Measurements from ENCODE around the gene VRK2. TPM values are rescaled to one million over a fixed set of nuclear protein-coding genes. Genes with fewer than 3 reads are reported as not detected.

Gene VRK2
- total RNA-seq, 1 experiment from 2014 or later, result 20.1 TPM

DNA sequence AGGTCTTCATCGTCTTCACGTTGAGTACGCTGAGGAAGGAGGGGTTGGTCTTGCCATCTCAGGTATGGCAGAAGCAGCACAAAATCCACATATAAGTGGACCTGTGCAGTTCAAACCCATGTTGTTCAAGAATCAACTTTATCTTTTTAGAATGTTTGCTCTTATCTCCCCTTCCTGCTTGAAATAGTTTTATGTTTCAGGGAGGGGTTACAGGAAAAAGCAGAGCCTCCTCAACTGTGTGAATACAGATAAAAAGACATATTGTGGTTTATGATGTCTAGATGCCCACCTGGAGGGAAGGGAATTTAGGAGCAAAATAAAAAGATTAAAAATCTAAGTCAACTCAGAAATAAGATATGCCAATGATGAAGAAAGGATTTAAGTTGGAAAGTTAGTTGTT lies 75.9 kb downstream of the VRK2 start:
- Mint-ChIP-seq H3K36me3 (peaks cover 29% of the 10 kb centered on the region), H3K4me1 (no peaks in the 10 kb centered on the region), H3K4me3 (no peak overlapping the region), H3K27ac (no peak overlapping the region), H3K9me3 (peaks cover 21% of the 10 kb centered on the region), H3K27me3 (ENCODE audit: low read depth) (no peaks in the 10 kb centered on the region)
- ChIA-PET POLR2A (no interaction called here), CTCF (no interaction called here)
- no peak for TF ChIP-seq ZNF671 (CRISPR knock-in tag; IDR thresholded peaks at IDR 0.05)
- TF ChIP-seq, protein P1, sequence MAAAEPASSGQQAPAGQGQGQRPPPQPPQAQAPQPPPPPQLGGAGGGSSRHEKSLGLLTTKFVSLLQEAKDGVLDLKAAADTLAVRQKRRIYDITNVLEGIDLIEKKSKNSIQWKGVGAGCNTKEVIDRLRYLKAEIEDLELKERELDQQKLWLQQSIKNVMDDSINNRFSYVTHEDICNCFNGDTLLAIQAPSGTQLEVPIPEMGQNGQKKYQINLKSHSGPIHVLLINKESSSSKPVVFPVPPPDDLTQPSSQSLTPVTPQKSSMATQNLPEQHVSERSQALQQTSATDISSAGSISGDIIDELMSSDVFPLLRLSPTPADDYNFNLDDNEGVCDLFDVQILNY (CRISPR knock-in tag; IDR thresholded peaks at IDR 0.05), result no peak
- TF ChIP-seq TEAD4 (CRISPR knock-in tag; IDR thresholded peaks at IDR 0.05), result no peak
- no peak for TF ChIP-seq NR2C2 (CRISPR knock-in tag; IDR thresholded peaks at IDR 0.05)
- TF ChIP-seq PRRX2 (CRISPR knock-in tag; IDR thresholded peaks at IDR 0.05), result no peak
- no peak for TF ChIP-seq OVOL2 (CRISPR knock-in tag; IDR thresholded peaks at IDR 0.05; ENCODE audit: borderline replicate concordance)
- TF ChIP-seq, protein P2, sequence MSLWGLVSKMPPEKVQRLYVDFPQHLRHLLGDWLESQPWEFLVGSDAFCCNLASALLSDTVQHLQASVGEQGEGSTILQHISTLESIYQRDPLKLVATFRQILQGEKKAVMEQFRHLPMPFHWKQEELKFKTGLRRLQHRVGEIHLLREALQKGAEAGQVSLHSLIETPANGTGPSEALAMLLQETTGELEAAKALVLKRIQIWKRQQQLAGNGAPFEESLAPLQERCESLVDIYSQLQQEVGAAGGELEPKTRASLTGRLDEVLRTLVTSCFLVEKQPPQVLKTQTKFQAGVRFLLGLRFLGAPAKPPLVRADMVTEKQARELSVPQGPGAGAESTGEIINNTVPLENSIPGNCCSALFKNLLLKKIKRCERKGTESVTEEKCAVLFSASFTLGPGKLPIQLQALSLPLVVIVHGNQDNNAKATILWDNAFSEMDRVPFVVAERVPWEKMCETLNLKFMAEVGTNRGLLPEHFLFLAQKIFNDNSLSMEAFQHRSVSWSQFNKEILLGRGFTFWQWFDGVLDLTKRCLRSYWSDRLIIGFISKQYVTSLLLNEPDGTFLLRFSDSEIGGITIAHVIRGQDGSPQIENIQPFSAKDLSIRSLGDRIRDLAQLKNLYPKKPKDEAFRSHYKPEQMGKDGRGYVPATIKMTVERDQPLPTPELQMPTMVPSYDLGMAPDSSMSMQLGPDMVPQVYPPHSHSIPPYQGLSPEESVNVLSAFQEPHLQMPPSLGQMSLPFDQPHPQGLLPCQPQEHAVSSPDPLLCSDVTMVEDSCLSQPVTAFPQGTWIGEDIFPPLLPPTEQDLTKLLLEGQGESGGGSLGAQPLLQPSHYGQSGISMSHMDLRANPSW (CRISPR knock-in tag; conservative IDR thresholded peaks at IDR 0.05; ENCODE audit: low read depth), result no peak
- TF ChIP-seq, protein P3, sequence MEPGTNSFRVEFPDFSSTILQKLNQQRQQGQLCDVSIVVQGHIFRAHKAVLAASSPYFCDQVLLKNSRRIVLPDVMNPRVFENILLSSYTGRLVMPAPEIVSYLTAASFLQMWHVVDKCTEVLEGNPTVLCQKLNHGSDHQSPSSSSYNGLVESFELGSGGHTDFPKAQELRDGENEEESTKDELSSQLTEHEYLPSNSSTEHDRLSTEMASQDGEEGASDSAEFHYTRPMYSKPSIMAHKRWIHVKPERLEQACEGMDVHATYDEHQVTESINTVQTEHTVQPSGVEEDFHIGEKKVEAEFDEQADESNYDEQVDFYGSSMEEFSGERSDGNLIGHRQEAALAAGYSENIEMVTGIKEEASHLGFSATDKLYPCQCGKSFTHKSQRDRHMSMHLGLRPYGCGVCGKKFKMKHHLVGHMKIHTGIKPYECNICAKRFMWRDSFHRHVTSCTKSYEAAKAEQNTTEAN (CRISPR knock-in tag; IDR thresholded peaks at IDR 0.05), result no peak
- TF ChIP-seq, protein P4, sequence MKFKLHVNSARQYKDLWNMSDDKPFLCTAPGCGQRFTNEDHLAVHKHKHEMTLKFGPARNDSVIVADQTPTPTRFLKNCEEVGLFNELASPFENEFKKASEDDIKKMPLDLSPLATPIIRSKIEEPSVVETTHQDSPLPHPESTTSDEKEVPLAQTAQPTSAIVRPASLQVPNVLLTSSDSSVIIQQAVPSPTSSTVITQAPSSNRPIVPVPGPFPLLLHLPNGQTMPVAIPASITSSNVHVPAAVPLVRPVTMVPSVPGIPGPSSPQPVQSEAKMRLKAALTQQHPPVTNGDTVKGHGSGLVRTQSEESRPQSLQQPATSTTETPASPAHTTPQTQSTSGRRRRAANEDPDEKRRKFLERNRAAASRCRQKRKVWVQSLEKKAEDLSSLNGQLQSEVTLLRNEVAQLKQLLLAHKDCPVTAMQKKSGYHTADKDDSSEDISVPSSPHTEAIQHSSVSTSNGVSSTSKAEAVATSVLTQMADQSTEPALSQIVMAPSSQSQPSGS (CRISPR knock-in tag; IDR thresholded peaks at IDR 0.05; ENCODE audit: borderline replicate concordance, low read depth), result no peak
- TF ChIP-seq, protein P5, sequence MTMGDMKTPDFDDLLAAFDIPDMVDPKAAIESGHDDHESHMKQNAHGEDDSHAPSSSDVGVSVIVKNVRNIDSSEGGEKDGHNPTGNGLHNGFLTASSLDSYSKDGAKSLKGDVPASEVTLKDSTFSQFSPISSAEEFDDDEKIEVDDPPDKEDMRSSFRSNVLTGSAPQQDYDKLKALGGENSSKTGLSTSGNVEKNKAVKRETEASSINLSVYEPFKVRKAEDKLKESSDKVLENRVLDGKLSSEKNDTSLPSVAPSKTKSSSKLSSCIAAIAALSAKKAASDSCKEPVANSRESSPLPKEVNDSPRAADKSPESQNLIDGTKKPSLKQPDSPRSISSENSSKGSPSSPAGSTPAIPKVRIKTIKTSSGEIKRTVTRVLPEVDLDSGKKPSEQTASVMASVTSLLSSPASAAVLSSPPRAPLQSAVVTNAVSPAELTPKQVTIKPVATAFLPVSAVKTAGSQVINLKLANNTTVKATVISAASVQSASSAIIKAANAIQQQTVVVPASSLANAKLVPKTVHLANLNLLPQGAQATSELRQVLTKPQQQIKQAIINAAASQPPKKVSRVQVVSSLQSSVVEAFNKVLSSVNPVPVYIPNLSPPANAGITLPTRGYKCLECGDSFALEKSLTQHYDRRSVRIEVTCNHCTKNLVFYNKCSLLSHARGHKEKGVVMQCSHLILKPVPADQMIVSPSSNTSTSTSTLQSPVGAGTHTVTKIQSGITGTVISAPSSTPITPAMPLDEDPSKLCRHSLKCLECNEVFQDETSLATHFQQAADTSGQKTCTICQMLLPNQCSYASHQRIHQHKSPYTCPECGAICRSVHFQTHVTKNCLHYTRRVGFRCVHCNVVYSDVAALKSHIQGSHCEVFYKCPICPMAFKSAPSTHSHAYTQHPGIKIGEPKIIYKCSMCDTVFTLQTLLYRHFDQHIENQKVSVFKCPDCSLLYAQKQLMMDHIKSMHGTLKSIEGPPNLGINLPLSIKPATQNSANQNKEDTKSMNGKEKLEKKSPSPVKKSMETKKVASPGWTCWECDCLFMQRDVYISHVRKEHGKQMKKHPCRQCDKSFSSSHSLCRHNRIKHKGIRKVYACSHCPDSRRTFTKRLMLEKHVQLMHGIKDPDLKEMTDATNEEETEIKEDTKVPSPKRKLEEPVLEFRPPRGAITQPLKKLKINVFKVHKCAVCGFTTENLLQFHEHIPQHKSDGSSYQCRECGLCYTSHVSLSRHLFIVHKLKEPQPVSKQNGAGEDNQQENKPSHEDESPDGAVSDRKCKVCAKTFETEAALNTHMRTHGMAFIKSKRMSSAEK (CRISPR knock-in tag; IDR thresholded peaks at IDR 0.05; ENCODE audit: borderline replicate concordance), result no peak
- no peak for TF ChIP-seq SOX15 (CRISPR knock-in tag; IDR thresholded peaks at IDR 0.05)
- DNase-seq (ENCODE audit: low spot score), result no peak
- no peak for ATAC-seq

DNA sequence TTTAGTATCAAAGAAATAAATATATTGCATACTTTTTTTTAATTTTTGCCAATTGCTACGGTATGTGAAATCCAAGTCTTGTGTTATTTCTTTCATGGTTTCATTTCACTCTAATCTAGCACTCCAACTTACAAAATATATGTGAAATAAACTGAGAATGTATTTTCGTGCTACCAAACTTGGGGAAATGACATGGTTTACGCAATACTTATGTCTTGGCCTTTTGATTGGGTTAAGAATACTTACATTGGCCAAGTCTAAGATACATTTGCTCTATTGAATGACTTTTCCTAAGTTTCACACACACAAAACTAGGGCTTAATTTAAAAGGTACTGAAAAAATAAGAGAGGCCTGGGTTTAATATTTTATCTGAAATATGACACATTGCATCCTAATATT lies 80.5 kb downstream of the VRK2 start:
- no peak for ATAC-seq
- H3K9me3 Mint-ChIP-seq, result no peaks in the 10 kb centered on the region
- no peaks in the 10 kb centered on the region for H3K27me3 Mint-ChIP-seq (ENCODE audit: low read depth)
- DNase-seq (ENCODE audit: low spot score), result no peak
- H3K36me3 Mint-ChIP-seq, result peaks cover 7% of the 10 kb centered on the region; the same call in 1 of the 2 replicates
- POLR2A ChIA-PET, result no interaction called here
- CTCF ChIA-PET, result no interaction called here
- no peaks in the 10 kb centered on the region for H3K4me1 Mint-ChIP-seq
- no peak overlapping the region for H3K27ac Mint-ChIP-seq
- no peak overlapping the region for H3K4me3 Mint-ChIP-seq
- TF ChIP-seq, protein P6, sequence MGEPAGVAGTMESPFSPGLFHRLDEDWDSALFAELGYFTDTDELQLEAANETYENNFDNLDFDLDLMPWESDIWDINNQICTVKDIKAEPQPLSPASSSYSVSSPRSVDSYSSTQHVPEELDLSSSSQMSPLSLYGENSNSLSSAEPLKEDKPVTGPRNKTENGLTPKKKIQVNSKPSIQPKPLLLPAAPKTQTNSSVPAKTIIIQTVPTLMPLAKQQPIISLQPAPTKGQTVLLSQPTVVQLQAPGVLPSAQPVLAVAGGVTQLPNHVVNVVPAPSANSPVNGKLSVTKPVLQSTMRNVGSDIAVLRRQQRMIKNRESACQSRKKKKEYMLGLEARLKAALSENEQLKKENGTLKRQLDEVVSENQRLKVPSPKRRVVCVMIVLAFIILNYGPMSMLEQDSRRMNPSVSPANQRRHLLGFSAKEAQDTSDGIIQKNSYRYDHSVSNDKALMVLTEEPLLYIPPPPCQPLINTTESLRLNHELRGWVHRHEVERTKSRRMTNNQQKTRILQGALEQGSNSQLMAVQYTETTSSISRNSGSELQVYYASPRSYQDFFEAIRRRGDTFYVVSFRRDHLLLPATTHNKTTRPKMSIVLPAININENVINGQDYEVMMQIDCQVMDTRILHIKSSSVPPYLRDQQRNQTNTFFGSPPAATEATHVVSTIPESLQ (CRISPR knock-in tag; IDR thresholded peaks at IDR 0.05), result no peak
- no peak for TF ChIP-seq ZNF219 (CRISPR knock-in tag; IDR thresholded peaks at IDR 0.05; ENCODE audit: borderline replicate concordance)
- TF ChIP-seq, protein P7, sequence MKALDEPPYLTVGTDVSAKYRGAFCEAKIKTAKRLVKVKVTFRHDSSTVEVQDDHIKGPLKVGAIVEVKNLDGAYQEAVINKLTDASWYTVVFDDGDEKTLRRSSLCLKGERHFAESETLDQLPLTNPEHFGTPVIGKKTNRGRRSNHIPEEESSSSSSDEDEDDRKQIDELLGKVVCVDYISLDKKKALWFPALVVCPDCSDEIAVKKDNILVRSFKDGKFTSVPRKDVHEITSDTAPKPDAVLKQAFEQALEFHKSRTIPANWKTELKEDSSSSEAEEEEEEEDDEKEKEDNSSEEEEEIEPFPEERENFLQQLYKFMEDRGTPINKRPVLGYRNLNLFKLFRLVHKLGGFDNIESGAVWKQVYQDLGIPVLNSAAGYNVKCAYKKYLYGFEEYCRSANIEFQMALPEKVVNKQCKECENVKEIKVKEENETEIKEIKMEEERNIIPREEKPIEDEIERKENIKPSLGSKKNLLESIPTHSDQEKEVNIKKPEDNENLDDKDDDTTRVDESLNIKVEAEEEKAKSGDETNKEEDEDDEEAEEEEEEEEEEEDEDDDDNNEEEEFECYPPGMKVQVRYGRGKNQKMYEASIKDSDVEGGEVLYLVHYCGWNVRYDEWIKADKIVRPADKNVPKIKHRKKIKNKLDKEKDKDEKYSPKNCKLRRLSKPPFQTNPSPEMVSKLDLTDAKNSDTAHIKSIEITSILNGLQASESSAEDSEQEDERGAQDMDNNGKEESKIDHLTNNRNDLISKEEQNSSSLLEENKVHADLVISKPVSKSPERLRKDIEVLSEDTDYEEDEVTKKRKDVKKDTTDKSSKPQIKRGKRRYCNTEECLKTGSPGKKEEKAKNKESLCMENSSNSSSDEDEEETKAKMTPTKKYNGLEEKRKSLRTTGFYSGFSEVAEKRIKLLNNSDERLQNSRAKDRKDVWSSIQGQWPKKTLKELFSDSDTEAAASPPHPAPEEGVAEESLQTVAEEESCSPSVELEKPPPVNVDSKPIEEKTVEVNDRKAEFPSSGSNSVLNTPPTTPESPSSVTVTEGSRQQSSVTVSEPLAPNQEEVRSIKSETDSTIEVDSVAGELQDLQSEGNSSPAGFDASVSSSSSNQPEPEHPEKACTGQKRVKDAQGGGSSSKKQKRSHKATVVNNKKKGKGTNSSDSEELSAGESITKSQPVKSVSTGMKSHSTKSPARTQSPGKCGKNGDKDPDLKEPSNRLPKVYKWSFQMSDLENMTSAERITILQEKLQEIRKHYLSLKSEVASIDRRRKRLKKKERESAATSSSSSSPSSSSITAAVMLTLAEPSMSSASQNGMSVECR (CRISPR knock-in tag; IDR thresholded peaks at IDR 0.05; ENCODE audit: borderline replicate concordance), result no peak
- TF ChIP-seq, protein P8, sequence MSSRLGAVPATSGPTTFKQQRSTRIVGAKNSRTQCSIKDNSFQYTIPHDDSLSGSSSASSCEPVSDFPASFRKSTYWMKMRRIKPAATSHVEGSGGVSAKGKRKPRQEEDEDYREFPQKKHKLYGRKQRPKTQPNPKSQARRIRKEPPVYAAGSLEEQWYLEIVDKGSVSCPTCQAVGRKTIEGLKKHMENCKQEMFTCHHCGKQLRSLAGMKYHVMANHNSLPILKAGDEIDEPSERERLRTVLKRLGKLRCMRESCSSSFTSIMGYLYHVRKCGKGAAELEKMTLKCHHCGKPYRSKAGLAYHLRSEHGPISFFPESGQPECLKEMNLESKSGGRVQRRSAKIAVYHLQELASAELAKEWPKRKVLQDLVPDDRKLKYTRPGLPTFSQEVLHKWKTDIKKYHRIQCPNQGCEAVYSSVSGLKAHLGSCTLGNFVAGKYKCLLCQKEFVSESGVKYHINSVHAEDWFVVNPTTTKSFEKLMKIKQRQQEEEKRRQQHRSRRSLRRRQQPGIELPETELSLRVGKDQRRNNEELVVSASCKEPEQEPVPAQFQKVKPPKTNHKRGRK (CRISPR knock-in tag; IDR thresholded peaks at IDR 0.05; ENCODE audit: borderline replicate concordance), result no peak
- TF ChIP-seq ZNF317 (CRISPR knock-in tag; IDR thresholded peaks at IDR 0.05; ENCODE audit: borderline replicate concordance, low read depth), result no peak
